Cardiac muscle cell (in vitro differentiated cells and primary cell): Measurements from ENCODE around the gene SMARCC1. TPM values are rescaled to one million over a fixed set of nuclear protein-coding genes. Genes with fewer than 3 reads are reported as not detected.
"Not testable (repeated sequence)": the region's sequence is repeated elsewhere in the genome, so short reads cannot be mapped to it uniquely, and the experiment has no call there.

Experiments used
- DNase-seq, 2 donors: peaks; one replicate each; pipeline versions ENCODE4 v3.0.0 to v3.0.0-alpha.2; 2010 to 2017; ENCODE audit warnings: low read depth in 1 of 2, low spot score in 1 of 2
- H3K27ac ChIP-seq: fragments of 200-600 bp; sonication (generic); 2 replicates; pipeline ENCODE4 v1.5.1; 2016
- H3K27me3 ChIP-seq: fragments of 200-600 bp; sonication (generic); 2 replicates; pipeline ENCODE4 v1.6.0; 2016; ENCODE audit warnings: control low read depth
- H3K36me3 ChIP-seq: fragments of 200-600 bp; sonication (generic); 2 replicates; pipeline ENCODE4 v1.5.1; 2016; ENCODE audit warnings: control low read depth
- H3K4me1 ChIP-seq: fragments of 200-600 bp; sonication (generic); 2 replicates; pipeline ENCODE4 v1.8.1; 2017; ENCODE audit warnings: low read depth, mild to moderate bottlenecking, mixed run types
- H3K4me3 ChIP-seq: fragments of 200-600 bp; sonication (generic); 2 replicates; pipeline ENCODE4 v1.5.1; 2016; ENCODE audit warnings: mild to moderate bottlenecking
- H3K9me3 ChIP-seq: fragments of 200-600 bp; sonication (generic); 2 replicates; pipeline ENCODE4 v1.5.1; 2017; ENCODE audit warnings: low read depth, mild to moderate bottlenecking, control low read depth
- CTCF ChIP-seq: IDR thresholded peaks from 2 replicates; pipeline ENCODE4 v1.5.1; 2012; ENCODE audit warnings: low read depth, mild to moderate bottlenecking, low read length
- polyA plus RNA-seq: library from polyadenylated mRNA; unstranded; fragments of >200 nt; fragmentation: Nextera tagmentation; extraction: Ambion mirVana; gene quantifications from 2 replicates; pipeline ENCODE4 v1.2.1, GENCODE V29; 2016
- total RNA-seq: library from RNA; depleted of rRNA; stranded (reverse); fragments of >200 nt; gene quantifications from 2 replicates; pipeline ENCODE4 v1.2.3, GENCODE V29; 2016

The SMARCC1 gene
- total RNA-seq, result 54.3 and 109 TPM in 2 replicates
- 86.9 TPM in 2 replicates for polyA plus RNA-seq

- H3K27ac ChIP-seq, result peak within 1 kb of the TSS; percentile 98
- TF ChIP-seq CTCF, result no peak
- no peaks in the 10 kb centered on the region for H3K36me3 ChIP-seq
- H3K4me3 ChIP-seq, result peak within 1 kb of the TSS; percentile 70
- DNase-seq, result peak; percentile 98 to 99
- no peaks in the 10 kb centered on the region for H3K9me3 ChIP-seq
- peaks cover 16% of the 10 kb centered on the region for H3K4me1 ChIP-seq
- no peaks in the 10 kb centered on the region for H3K27me3 ChIP-seq
Measured at GRCh38 chr3:47781685-47782445, at the start of gene SMARCC1. Gene SMARCC1, minus strand, starts transcription at chr3:47781893. Its CDS starts 96 bp downstream, at chr3:47781797.

GRCh38 chr3:47829482-47829881 is 47.8 kb upstream of the SMARCC1 start:
- not testable (repeated sequence) for H3K9me3 ChIP-seq, H3K27ac ChIP-seq, H3K4me1 ChIP-seq, H3K4me3 ChIP-seq, H3K27me3 ChIP-seq, DNase-seq
- H3K36me3 ChIP-seq, result peaks cover 42% of the 10 kb centered on the region

GRCh38 chr3:47825590-47825989 is 43.9 kb upstream of the SMARCC1 start:
- Histone ChIP-seq H3K27me3 (no peaks in the 10 kb centered on the region), H3K36me3 (peaks cover 30% of the 10 kb centered on the region)

GRCh38 chr3:47824541-47825473 is 43.1 kb upstream of the SMARCC1 start:
- peak overlapping the region; percentile 82 for H3K27ac ChIP-seq
- peak overlapping the region; percentile 97 for H3K4me3 ChIP-seq
- H3K27me3 ChIP-seq, result no peaks in the 10 kb centered on the region
- peak; percentile 92 for DNase-seq
- H3K9me3 ChIP-seq, result no peaks in the 10 kb centered on the region
- H3K4me1 ChIP-seq, result peaks cover 6% of the 10 kb centered on the region
- peak; percentile 78 for TF ChIP-seq CTCF
- peaks cover 24% of the 10 kb centered on the region for H3K36me3 ChIP-seq

More at GRCh38 chr3:47825590-47825989, 43.9 kb upstream of the SMARCC1 start:
- H3K9me3 ChIP-seq, result no peaks in the 10 kb centered on the region
- H3K4me1 ChIP-seq, result peaks cover 6% of the 10 kb centered on the region
- no peak for DNase-seq
- TF ChIP-seq CTCF, result no peak
- H3K27ac ChIP-seq, result peak overlapping the region; percentile 82
- H3K4me3 ChIP-seq, result peak overlapping the region; percentile 97

GRCh38 chr3:47817609-47818008 is 35.9 kb upstream of the SMARCC1 start:
- H3K4me1 ChIP-seq, result no peaks in the 10 kb centered on the region
- TF ChIP-seq CTCF, result no peak
- no peaks in the 10 kb centered on the region for H3K27me3 ChIP-seq
- H3K9me3 ChIP-seq, result no peaks in the 10 kb centered on the region
- no peak for DNase-seq
- H3K27ac ChIP-seq, result peak overlapping the region; percentile 3
- peaks cover 6% of the 10 kb centered on the region for H3K36me3 ChIP-seq
- H3K4me3 ChIP-seq, result no peak overlapping the region
